GM06990 (cell line): ENCODE results near the gene PTPA.

ENCODE experiments used
- DNase-seq: peaks from one replicate; pipeline ENCODE4 v3.0.0-alpha.2; 2011; ENCODE audit not compliant: insufficient read length; ENCODE audit errors: extremely low read depth
- H3K27me3 ChIP-seq: replicated peaks from 2 replicates; pipeline ENCODE4 v1.6.0; 2011; ENCODE audit warnings: low read length; ENCODE audit not compliant: control insufficient read depth, insufficient read depth
- H3K36me3 ChIP-seq: 2 replicates; pipeline ENCODE4 v1.5.1; 2011; ENCODE audit warnings: low read length; ENCODE audit not compliant: control insufficient read depth, insufficient read depth
- H3K4me3 ChIP-seq: replicated peaks from 2 replicates; pipeline ENCODE4 v1.5.1; 2011; ENCODE audit warnings: low read depth, mild to moderate bottlenecking, control low read depth, low read length
- CTCF ChIP-seq: IDR thresholded peaks from 2 replicates; pipeline ENCODE4 v1.5.1; 2011; ENCODE audit warnings: low read length, control low read depth, mild to moderate bottlenecking, inconsistent platforms; ENCODE audit not compliant: insufficient read depth, poor library complexity, severe bottlenecking

PTPA gene

GRCh38 chr9:129080298-129080600 is 31.0 kb upstream of the PTPA start:
- no peak for DNase-seq
- H3K27me3 ChIP-seq: no peaks in the 10 kb centered on the region
- H3K4me3 ChIP-seq: peak overlapping the region; percentile 63
- TF ChIP-seq CTCF: no peak
- peaks cover 4% of the 10 kb centered on the region for H3K36me3 ChIP-seq

- peak; percentile 99 for DNase-seq
- Histone ChIP-seq H3K36me3 (peaks cover 8% of the 10 kb centered on the region), H3K27me3 (no peaks in the 10 kb centered on the region), H3K4me3 (peak within 1 kb of the TSS; percentile 94)
- TF ChIP-seq CTCF: no peak
Measured at GRCh38 chr9:129080601-129081387, 30.4 kb upstream of the PTPA start, which contains the start of gene DOLPP1. Gene DOLPP1, plus strand, starts transcription at chr9:129081111. Its CDS starts 21 bp downstream, at chr9:129081132.

GRCh38 chr9:129081388-129081904 is 29.8 kb upstream of the PTPA start:
- Histone ChIP-seq H3K27me3 (no peaks in the 10 kb centered on the region), H3K4me3 (peak overlapping the region; percentile 94), H3K36me3 (peaks cover 14% of the 10 kb centered on the region)
- TF ChIP-seq CTCF: no peak
- no peak for DNase-seq

GRCh38 chr9:129084087-129084486 is 27.1 kb upstream of the PTPA start:
- Histone ChIP-seq H3K36me3 (peaks cover 26% of the 10 kb centered on the region), H3K27me3 (no peaks in the 10 kb centered on the region), H3K4me3 (no peak overlapping the region)
- no peak for TF ChIP-seq CTCF
- no peak for DNase-seq

- H3K4me3 ChIP-seq: no peak overlapping the region
- no peaks in the 10 kb centered on the region for H3K27me3 ChIP-seq
- H3K36me3 ChIP-seq: peaks cover 35% of the 10 kb centered on the region
- TF ChIP-seq CTCF: no peak
- DNase-seq: no peak
Measured at GRCh38 chr9:129089246-129089645, 22.0 kb upstream of the PTPA start.
